NCI-H446 (cell line): ENCODE results near the gene ECT2.
A peak's percentile ranks its signal among the peaks of the same experiment; 100 is the strongest.
"Not testable (repeated sequence)": the region's sequence is repeated elsewhere in the genome, so short reads cannot be mapped to it uniquely, and the experiment has no call there.

Experiments
- DNase-seq, 2 experiments: peaks; one replicate each; lab custom pipeline; 2025; lab: John Stamatoyannopoulos, UW

The ECT2 gene

GRCh38 chr3:172813462-172813861 lies 62.9 kb downstream of the ECT2 start:
- no peak for DNase-seq

DNA sequence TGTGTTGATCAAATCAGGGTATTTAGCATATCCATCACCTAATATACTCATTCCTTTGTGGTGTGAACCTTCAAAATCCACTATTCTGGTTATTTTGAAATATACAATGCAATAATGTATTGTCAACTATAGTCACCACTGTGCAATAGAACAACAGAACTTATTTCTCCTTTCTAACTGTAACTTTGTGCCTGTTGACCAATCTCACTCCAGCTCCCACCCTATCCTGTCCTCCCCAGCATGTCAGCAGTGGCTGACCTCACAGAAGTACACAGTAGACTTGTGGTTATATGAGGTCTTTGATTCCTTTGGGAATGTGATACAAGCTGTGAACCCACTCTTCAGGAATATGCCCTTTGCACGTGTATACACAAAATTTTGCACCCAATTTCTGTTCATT lies 64.2 kb downstream of the ECT2 start:
- no peak for DNase-seq

DNA sequence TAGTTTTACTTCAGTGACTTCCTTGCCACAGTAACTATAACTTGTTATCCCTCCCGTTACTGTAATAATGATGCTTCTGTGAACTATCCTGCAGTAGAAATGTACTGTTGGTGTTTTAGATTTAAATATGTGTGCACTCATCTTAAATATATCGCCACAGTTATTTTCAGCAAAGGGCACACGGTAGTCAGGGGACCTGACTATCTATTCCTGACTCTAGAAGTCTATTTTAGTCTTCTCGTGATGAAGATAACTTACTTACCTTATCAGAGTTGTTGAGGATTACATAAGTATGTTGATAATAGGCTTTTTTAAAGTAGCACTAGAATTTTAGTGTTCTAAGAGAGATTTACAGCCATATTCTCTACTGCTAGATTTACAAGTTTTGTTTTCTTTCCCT lies 65.3 kb downstream of the ECT2 start:
- no peak for DNase-seq

GRCh38 chr3:172816281-172816680 lies 65.8 kb downstream of the ECT2 start:
- DNase-seq, result no peak

- DNase-seq, result no peak
These were observed 66.4 kb downstream of the ECT2 start for GRCh38 chr3:172816968-172817367.

DNA sequence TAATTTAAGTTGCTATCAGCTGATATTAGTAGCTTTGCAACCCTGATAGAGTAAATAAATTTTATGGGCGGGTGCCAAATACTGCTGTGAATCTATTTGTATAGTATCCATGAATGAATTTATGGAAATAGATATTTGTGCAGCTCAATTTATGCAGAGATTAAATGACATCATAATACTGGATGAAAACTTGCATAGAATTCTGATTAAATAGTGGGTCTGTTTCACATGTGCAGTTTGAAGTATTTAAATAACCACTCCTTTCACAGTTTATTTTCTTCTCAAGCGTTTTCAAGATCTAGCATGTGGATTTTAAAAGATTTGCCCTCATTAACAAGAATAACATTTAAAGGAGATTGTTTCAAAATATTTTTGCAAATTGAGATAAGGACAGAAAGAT lies 70.0 kb downstream of the ECT2 start:
- no peak for DNase-seq

GRCh38 chr3:172824229-172824628 lies 73.7 kb downstream of the ECT2 start:
- DNase-seq, result no peak

DNA sequence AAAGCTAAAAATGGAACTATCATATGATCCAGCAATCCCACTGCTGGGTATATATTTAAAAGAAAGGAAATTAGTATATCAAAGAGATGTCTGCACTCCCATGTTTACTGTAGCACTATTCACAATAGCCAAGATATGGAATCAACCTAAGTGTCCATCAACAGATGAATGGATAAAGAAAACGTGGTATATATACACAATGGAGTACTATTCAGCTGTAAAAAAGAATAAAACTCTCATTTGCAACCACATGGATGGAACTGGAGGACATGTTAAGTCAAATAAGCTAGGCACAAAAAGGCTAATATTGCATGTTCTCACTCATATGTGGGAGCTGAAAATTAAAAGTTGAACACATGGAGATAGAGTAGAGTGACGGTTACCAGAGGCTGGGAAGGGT lies 76.7 kb downstream of the ECT2 start:
- DNase-seq, result not testable (repeated sequence)

- no peak for DNase-seq
These were observed 82.5 kb downstream of the ECT2 start for GRCh38 chr3:172832983-172833382.

GRCh38 chr3:172836390-172836997 lies 86.0 kb downstream of the ECT2 start:
- DNase-seq, result peak; percentile 23 to 65

- peak; percentile 9 to 76 for DNase-seq
These were observed 89.2 kb downstream of the ECT2 start for GRCh38 chr3:172839679-172840078.

- no peak for DNase-seq
These were observed 89.9 kb downstream of the ECT2 start for GRCh38 chr3:172840463-172840862.

DNA sequence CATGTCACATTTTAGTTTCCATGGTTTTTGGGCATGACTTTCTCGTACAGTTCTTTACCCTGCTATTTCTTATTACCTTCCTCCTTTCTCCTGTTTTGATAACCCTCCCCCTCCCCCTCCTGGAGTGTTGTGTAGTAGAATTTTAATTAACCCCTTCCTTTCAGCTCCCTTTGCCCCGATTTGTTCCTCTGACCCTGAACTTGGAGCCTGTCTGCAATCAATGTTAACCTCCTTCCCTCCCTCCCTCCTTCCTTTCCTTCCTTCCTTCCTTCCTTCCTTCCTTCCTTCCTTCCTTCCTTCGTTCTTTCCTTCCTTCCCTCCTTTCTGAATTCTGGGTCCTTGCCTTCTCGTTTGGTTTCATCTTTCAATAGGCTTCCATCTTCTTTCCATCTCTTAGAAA lies 90.4 kb downstream of the ECT2 start:
- DNase-seq, result no peak

DNA sequence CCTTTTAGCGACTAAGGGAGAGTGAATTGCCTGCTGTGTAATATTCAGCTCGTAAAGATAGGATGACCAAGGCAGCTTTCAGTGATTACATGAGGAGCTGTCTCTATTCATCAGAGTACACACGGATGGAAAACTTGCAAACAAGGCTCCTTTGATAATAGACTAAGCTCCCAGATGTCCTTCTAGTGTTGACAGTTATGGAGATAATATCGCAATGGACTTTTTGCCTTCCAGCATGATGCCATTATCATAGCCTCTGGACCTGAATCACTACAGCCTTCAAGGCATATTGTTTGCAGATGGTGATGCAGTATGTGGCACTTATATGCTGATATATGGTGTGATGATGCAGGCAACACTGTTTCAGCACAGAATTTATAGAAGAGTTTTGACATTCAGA lies 93.9 kb downstream of the ECT2 start:
- no peak for DNase-seq

GRCh38 chr3:172846103-172846561 lies 95.6 kb downstream of the ECT2 start:
- no peak for DNase-seq

- DNase-seq, result peak in 1 of 2 experiments; percentile 23
These were observed 96.2 kb downstream of the ECT2 start for GRCh38 chr3:172846706-172847105.

DNA sequence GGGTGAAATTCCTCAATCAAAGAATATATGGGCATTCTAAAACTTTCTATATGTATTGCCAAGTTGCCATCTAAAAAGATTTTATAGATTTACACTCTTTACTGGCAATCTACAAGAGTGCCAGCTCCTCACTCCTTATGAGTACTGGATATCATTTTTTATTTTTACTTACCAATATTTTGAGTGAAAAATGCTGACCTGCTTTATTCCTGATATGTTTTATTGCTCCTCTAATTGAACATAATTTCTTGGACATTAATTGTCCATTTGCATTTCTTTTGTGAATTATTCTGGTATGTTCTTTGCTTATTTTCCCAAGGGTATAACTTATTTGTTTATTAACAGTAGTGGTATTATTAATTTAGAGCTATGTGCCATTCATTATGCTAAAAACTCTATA lies 96.8 kb downstream of the ECT2 start:
- DNase-seq, result no peak

DNA sequence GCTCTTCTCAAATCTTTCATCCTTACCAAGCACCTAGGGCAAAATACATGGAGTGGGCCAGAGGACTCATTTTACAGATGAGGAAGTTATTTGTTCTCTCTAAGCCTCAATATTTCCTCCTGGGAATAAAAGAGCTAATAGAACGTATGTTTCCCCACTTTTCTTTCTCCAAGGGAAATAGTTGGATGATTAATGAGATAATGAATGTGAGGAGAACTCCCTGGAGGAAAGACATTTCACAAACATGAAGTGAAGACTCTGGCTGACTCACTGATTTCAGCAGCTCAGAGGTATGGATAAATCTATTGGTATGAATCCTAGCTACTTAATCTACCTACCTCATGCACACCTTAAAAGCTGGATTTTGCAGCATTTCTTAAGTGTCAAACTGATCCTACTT lies 98.4 kb downstream of the ECT2 start:
- peak in 1 of 2 experiments; percentile 17 for DNase-seq

DNA sequence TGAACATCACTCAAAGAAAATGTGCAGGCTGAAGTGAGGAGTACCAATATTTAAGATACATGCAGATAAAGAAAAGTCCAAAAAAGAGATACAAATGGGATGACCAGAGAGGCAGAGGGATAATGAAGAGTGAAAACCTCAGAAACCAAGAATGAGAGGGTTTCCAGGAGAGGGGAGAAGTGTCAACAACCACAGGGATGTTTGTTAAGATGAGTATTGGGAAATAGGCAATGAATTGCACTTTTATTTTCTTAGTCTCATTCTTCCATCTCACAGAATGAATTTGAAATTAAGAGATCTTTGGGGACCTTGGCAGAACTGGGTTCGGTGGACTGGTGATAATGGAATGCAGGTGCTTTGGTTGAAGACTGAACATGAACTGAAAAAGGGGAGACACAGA lies 102.5 kb downstream of the ECT2 start:
- no peak for DNase-seq

DNA sequence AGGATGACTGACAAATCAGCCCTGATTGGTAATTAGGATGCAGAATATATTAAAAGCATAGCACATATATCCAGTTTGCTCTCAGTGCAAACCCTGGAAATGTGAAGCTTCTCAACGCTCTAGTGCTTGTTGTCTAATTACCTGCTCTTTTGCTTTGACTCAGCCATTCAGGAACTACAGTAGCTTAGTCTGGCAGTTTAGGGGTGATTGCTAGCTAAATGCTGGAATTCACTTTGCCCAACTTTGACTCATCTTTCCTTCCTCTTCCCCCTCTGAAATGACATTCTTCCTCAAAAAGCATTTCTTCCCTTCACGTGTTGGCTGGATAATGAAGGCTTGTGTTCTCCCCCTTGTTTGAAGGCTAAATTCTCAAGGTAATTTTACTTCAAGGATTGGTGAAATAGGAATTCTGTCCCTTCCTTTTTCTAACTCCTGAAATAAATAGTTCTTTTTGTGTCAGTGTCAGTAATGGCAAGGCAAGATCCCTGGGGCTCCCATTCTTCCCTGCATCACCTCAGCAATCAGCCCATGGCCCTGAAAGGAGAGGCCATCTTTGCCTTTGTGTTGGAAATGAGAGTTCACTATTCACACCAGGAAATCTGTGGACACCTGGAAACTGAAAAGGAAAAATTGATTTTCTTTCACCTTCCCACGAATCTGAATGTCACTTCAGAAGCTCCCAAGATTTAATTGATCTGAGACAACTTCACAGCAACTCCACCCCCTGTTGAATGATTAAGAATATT lies 103.6 kb downstream of the ECT2 start:
- no peak for DNase-seq

DNA sequence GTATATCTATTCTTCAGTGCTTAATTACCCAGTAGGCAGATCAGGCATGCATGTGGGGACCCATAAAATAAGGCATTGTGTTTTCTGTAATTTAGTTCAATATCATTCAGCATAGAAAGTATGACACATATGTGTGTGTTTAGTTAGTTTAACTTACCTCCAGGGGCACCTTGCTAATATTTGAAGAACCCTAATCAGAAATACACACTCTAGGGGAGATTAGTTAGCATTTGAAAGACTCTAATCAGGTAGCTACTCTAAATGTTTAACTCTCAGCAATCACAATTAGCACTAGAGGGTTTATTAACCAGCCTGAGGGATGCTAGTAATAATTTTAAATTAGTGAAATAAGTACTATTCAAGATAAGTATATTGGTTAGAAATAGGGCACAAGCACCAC lies 104.5 kb downstream of the ECT2 start:
- no peak for DNase-seq

GRCh38 chr3:172856795-172857742 lies 106.5 kb downstream of the ECT2 start:
- no peak for DNase-seq

DNA sequence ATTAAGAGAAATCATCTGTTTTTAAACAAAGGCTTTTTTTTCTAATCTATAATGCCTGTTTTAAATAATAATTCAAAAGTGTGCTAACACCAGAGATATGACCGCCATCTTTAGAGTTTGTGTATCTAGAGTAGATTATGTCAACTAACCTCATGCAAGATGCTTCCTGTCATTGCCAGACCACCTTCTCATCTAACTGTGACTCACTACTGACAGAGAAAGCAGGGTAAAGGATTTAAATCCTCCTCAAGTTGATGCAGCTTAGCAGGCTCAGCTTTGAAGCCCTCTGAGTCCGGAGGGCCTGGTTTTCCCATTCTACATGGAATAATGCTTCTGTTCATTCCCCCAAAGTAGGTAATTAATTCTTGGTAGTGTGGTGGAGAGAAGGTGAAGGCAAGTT lies 108.5 kb downstream of the ECT2 start:
- DNase-seq, result no peak
